T-helper 22 cell (primary cell): ENCODE results near the gene PRICKLE3.
"Not testable (repeated sequence)": the region's sequence is repeated elsewhere in the genome, so short reads cannot be mapped to it uniquely, and the experiment has no call there.

Experiments used
- DNase-seq: peaks from one replicate; pipeline ENCODE4 v3.0.0-alpha.2; 2020; ENCODE audit warnings: low read depth

Gene PRICKLE3

GRCh38 chrX:49155900-49156837, 30.0 kb downstream of the PRICKLE3 start:
- DNase-seq: peak; percentile 73

GRCh38 chrX:49155243-49155899, 30.8 kb downstream of the PRICKLE3 start:
- DNase-seq: peak; percentile 17

GRCh38 chrX:49153467-49153866, 32.7 kb downstream of the PRICKLE3 start:
- DNase-seq: no peak

- DNase-seq: not testable (repeated sequence)
Observed at GRCh38 chrX:49149291-49149690, 36.9 kb downstream of the PRICKLE3 start.

- DNase-seq: not testable (repeated sequence)
Observed at GRCh38 chrX:49148390-49149100, 37.6 kb downstream of the PRICKLE3 start.

GRCh38 chrX:49147936-49148335, 38.2 kb downstream of the PRICKLE3 start:
- DNase-seq: no peak

GRCh38 chrX:49147282-49147681, 38.9 kb downstream of the PRICKLE3 start:
- DNase-seq: no peak

GRCh38 chrX:49143154-49143553, 43.0 kb downstream of the PRICKLE3 start:
- DNase-seq: not testable (repeated sequence)

- DNase-seq: not testable (repeated sequence)
Observed at GRCh38 chrX:49142264-49142663, 43.9 kb downstream of the PRICKLE3 start.

GRCh38 chrX:49139713-49140112, 46.5 kb downstream of the PRICKLE3 start:
- no peak for DNase-seq

GRCh38 chrX:49137492-49137891, 48.7 kb downstream of the PRICKLE3 start:
- DNase-seq: no peak

- no peak for DNase-seq
Observed at GRCh38 chrX:49133759-49134158, 52.4 kb downstream of the PRICKLE3 start.

- DNase-seq: not testable (repeated sequence)
Observed at GRCh38 chrX:49132275-49132674, 53.9 kb downstream of the PRICKLE3 start.

GRCh38 chrX:49129427-49129826, 56.7 kb downstream of the PRICKLE3 start:
- no peak for DNase-seq

- not testable (repeated sequence) for DNase-seq
Observed at GRCh38 chrX:49127742-49128258, 58.4 kb downstream of the PRICKLE3 start.
